Esophagus muscularis mucosa (tissue), 4 donors: Measurements from ENCODE around the gene TSTD2.
A peak's percentile ranks its signal among the peaks of the same experiment; 100 is the strongest.

Experiments
- CTCF ChIP-seq, 3 experiments: fragments of 200-600 bp in 2 of 3; fragments of 450-650 bp in 1 of 3; sonication (generic) in 2 of 3; IDR thresholded peaks; one replicate each; pipeline ENCODE4 v1.5.1; 2017 to 2019; ENCODE audit warnings: antibody characterized with exemption in 3 of 3, mild to moderate bottlenecking in 2 of 3, moderate library complexity in 1 of 3
- EP300 ChIP-seq: sonication (generic); formaldehyde crosslinking; IDR thresholded peaks from one replicate; pipeline ENCODE4 v1.6.1; 2017; ENCODE audit warnings: antibody characterized with exemption
- POLR2A ChIP-seq: fragments of 450-650 bp; IDR thresholded peaks from one replicate; pipeline ENCODE4 v1.6.1; 2017; ENCODE audit warnings: antibody characterized with exemption, moderate library complexity, mild to moderate bottlenecking, low read depth

- no peak for TF ChIP-seq EP300
- peak; percentile 82 to 92 (median 89) for TF ChIP-seq CTCF (IDR thresholded peaks at IDR 0.05)
- TF ChIP-seq POLR2A = no peak
Measured at GRCh38 chr9:97615439-97616072, 17.6 kb downstream of the TSTD2 start.
